Measurements from ENCODE around the gene ARMC8. TPM values are rescaled to one million over a fixed set of nuclear protein-coding genes. Genes with fewer than 3 reads are reported as not detected.

The ARMC8 gene
- total and polyA plus RNA-seq, 4 donors: 8.4 to 53.6 (median 22.8) TPM

GRCh38 chr3:138234401-138235179, 47.5 kb downstream of the ARMC8 start:
- no peak for DNase-seq (ENCODE audit: low spot score)
- no peaks in the 10 kb centered on the region for H3K27me3 ChIP-seq (ENCODE audit: control insufficient read depth in 4 of 4, insufficient read depth in 4 of 4, low read length in 3 of 4)
- no peaks in the 10 kb centered on the region for H3K9me3 ChIP-seq (ENCODE audit: control insufficient read depth in 4 of 4, low read length in 3 of 4)
- 93% methylated on average over 5 of the region's 5 CpGs for WGBS
- TF ChIP-seq FOXA1 (IDR thresholded peaks at IDR 0.05): no peak
- TF ChIP-seq YY1 (IDR thresholded peaks at IDR 0.05): no peak
- TF ChIP-seq EGR1 (IDR thresholded peaks at IDR 0.05; ENCODE audit: low read depth in 2 of 2): no peak
- no peak for TF ChIP-seq GABPA (IDR thresholded peaks at IDR 0.05 in 1 of 2, conservative IDR thresholded peaks at IDR 0.05 in 1 of 2)
- TF ChIP-seq SP1 (IDR thresholded peaks at IDR 0.05): no peak
- no peak for TF ChIP-seq ZBTB33 (IDR thresholded peaks at IDR 0.05)
- TF ChIP-seq ATF3 (IDR thresholded peaks at IDR 0.05): no peak
- TF ChIP-seq REST (IDR thresholded peaks at IDR 0.05): no peak
- no peak for TF ChIP-seq HNF4G (IDR thresholded peaks at IDR 0.05)
- TF ChIP-seq CTCF (IDR thresholded peaks at IDR 0.05; ENCODE audit: low read depth, low read length, missing input control): no peak
- TF ChIP-seq RAD21 (IDR thresholded peaks at IDR 0.05): no peak
- TF ChIP-seq NR2F2 (IDR thresholded peaks at IDR 0.05): no peak
- TF ChIP-seq RXRA (IDR thresholded peaks at IDR 0.05): no peak
- no peak overlapping the region for H3K27ac ChIP-seq (ENCODE audit: low read depth in 1 of 2, low read length in 2 of 2)
- peaks cover 11 to 34% (median 32%) of the 10 kb centered on the region in 4 donors for H3K36me3 ChIP-seq (ENCODE audit: control insufficient read depth in 4 of 4, insufficient read depth in 3 of 4, low read depth in 1 of 4, low read length in 3 of 4)
- H3K4me3 ChIP-seq (ENCODE audit: low read depth in 1 of 3, low read length in 3 of 3): no peak overlapping the region
- H3K9ac ChIP-seq (ENCODE audit: low read depth in 1 of 2, low read length in 2 of 2): no peak overlapping the region
- H3K4me1 ChIP-seq (ENCODE audit: control insufficient read depth in 4 of 4, insufficient read depth in 4 of 4, low read length in 3 of 4): no peaks in the 10 kb centered on the region

GRCh38 chr3:138238711-138239110, 51.6 kb downstream of the ARMC8 start:
- TF ChIP-seq FOXA1 (IDR thresholded peaks at IDR 0.05) (no peak), GABPA (IDR thresholded peaks at IDR 0.05 in 1 of 2, conservative IDR thresholded peaks at IDR 0.05 in 1 of 2) (no peak), HNF4A (conservative IDR thresholded peaks at IDR 0.05) (no peak), JUND (IDR thresholded peaks at IDR 0.05) (no peak)
- no peak for DNase-seq (ENCODE audit: low spot score)
- Histone ChIP-seq H3K27me3 (ENCODE audit: control insufficient read depth in 4 of 4, insufficient read depth in 4 of 4, low read length in 3 of 4) (no peaks in the 10 kb centered on the region), H3K9me3 (ENCODE audit: control insufficient read depth in 4 of 4, low read length in 3 of 4) (no peaks in the 10 kb centered on the region), H3K4me1 (ENCODE audit: control insufficient read depth in 4 of 4, insufficient read depth in 4 of 4, low read length in 3 of 4) (no peaks in the 10 kb centered on the region), H3K27ac (ENCODE audit: low read depth in 1 of 2, low read length in 2 of 2) (no peak overlapping the region), H3K9ac (ENCODE audit: low read depth in 1 of 2, low read length in 2 of 2) (no peak overlapping the region), H3K36me3 (ENCODE audit: control insufficient read depth in 4 of 4, insufficient read depth in 3 of 4, low read depth in 1 of 4, low read length in 3 of 4) (peaks cover 7 to 30% (median 28%) of the 10 kb centered on the region in 4 donors), H3K4me3 (ENCODE audit: low read depth in 1 of 3, low read length in 3 of 3) (no peak overlapping the region)
- WGBS: 96% methylated on average over 6 of the region's 6 CpGs

Measured in liver (tissue), 9 donors.